UCSD-AML1 (cell line): ENCODE data around the gene FDXR.
A peak's percentile ranks its signal among the peaks of the same experiment; 100 is the strongest.

ENCODE experiments used
- DNase-seq: peaks from one replicate; lab custom pipeline; 2025; ENCODE audit not compliant: unreplicated experiment; lab: John Stamatoyannopoulos, UW

The FDXR gene

GRCh38 chr17:74900208-74900607, 27.4 kb upstream of the FDXR start:
- DNase-seq, result no peak

DNA sequence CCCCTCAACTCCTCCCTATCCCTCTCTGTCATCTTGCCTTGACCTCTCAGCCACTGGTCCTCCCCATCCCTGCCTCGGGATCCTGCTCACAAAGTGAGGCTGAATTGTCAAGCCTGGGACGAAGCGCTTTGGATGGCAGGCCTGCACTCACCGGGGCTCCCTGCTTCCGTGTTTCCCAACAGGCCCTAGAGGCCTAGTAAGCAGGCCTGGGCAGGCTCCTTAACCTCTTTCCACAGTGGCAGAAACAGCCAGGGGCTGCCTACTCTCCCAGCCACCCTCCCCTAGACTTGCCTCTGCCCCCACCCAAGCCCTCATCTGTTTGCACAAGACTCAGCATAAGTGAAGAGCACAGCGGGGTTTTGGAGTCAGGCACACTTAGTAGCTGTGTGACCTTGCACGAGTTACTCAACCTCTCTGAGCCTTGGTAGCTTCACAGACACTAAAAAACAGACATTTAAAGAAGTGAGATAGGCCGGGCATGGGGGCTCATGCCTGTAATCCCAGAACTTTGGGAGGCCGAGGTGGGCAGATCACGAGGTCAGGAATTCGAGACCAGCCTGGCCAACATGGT, 25.7 kb upstream of the FDXR start:
- DNase-seq, result no peak

DNA sequence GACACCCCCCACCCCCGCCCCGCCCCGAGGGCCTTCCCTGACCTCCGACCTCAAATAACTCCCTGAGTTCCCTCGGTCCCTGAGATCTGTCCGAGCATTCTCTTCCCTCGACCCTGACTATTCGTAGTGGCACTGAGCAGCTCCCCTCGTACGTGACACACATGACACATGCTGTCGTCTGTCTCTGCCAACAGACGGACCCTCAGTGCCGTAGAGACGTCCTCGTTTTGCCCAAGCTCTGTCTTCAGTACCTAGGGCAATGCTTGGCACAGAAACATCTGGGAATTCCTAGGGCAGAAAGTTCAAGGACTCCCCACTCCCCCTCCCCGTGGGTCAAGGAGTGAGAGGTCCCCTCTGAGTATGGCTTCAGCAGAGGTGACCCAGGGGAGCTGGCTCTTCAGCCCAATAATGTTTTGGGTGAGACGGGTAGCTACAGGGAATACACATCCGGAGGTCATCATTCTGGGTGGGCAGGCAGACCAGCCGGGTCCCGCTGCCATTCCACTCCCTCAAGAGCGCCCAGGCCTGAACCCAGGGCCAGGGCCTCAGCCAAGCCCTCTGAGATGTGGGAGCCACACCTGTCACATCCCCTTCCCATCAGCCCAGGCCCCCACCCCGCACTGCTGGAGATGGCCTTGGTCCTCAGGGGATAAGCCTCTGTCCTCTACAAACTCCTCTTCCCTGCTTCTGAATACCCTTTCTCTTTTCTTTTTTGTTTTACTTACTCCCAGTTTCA, 21.3 kb upstream of the FDXR start:
- no peak for DNase-seq

- no peak for DNase-seq
Measured at GRCh38 chr17:74892974-74893911, 20.4 kb upstream of the FDXR start, which contains the start of gene FADS6. Gene FADS6, minus strand, starts transcription at chr17:74893633. Its CDS starts 38 bp downstream, at chr17:74893595.

DNA sequence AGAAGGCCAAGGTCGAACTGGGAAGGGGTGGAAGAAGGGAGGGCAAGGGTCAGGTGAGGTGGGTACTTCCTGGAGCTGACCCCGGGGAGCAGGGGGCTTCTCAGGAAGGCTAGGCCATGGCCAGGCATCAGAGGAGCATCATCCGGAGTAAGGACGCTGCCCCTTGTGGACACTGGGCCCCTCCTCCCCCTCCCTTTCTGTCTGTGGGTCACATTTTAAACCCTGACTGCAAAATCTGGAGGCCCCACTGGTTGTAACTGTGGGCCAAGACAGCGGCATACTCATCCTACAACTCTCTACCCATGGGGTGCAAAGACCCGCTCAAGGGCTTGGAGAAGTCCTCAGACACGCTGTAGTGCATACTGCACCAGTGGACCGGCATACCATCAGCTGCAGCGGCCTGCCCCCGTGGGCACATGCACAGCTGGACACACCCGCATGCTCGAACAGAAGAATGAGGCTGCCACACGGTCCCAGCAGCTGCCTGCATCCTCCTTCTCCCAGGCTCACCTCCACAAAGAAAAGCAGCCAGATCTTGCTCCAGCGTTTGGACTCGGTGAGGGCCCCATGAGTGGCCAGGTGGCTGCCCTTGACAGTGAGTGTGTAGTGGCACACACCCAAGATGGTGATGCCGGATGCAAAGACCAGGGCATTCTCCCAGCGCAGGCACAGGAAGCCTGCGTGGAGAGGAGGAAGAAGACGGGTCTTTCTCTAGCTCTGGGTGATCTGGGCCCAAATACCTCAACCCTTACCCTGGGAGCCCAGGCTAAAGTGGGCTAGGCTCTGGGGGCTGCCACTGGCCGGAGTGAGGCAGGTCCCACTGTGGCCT, 19.4 kb upstream of the FDXR start:
- no peak for DNase-seq

DNA sequence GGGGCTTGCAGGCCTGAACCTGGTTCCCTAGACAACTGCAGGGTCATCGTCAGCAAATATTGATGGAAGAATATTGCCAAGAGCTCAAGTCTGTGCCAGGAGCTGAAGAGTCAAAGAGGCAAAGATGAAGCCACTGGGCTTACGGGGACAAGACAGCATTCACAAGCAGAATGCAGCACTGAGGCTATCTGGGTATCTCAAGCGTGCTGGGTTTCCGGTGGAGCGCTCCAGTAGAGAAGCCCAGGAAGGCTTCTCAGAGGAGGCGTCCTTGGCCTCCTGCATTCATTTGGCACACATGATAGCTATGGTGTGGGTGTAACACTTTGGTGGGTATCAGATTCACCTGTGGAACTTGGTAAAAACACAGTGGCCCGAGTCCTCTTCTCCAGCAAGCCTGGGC, 17.8 kb upstream of the FDXR start:
- no peak for DNase-seq

DNA sequence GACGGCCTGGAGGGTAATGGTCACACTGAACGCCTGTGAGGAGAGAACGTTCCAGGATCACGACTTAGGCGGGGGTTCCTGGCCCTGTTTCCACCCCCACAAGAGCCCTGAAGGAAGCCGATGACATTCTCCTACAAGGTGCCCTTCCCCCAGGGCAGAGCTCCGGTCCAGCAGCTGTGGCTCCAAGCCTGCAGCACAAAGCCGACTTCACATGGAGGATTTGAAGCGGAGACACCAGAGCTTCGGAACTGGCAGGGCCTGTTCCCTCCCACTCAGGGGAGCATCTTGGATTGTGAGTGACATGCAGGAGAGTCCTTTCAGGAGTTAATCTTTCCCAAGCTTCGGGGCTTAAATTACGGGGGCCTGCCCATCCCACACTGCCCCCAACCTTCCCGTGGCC, 15.7 kb upstream of the FDXR start:
- DNase-seq, result no peak

DNA sequence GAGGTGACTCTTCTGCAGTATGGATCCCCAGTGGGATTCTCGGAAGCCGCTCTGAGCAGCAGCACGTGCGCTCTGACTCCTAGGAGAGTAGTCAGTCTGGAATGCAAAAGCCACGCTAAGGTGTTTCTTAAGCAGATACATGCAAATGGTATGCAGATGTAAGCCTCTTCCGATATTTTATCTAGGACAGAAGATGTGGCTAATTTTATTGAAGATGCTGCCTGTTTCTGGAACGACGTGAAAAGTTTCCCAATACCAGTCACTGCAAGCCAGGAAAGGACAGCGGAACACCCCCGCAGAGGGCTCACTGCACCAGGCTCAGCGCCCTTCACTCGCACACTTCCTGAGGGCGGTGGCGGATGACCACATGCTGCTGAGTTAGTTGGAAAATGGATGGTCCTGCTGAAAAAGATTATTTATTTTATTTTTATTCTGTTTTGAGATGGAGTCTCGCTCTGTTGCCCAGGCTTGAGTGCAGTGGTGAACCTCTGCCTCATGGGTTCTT, 10.5 kb upstream of the FDXR start:
- DNase-seq, result peak; percentile 42

- no peak for DNase-seq
Measured at GRCh38 chr17:74882517-74883240, 9.9 kb upstream of the FDXR start.

- no peak for DNase-seq
Measured at GRCh38 chr17:74881073-74881472, 8.3 kb upstream of the FDXR start.

- no peak for DNase-seq
Measured at GRCh38 chr17:74879308-74879707, 6.5 kb upstream of the FDXR start.

DNA sequence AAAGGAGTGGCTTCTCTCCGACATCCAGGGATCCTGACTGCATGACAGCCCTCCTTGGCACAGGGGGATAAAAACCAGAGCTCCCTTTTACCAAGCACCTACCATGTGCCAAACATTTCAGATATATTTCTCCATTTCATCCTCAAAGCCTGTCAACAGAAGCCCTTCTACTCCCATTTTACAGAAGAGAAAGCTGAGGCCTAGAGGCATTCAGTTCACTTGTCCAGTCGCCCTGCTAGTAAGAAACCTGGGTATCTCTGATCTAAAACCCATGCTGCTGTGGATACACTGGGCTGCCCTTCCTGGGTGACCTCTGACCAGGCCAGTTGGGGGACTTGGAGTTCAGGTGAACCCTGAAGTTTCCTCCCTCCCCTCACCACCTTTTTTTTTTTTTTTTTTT, 5.9 kb upstream of the FDXR start:
- no peak for DNase-seq

GRCh38 chr17:74877592-74878548, 5.1 kb upstream of the FDXR start:
- no peak for DNase-seq

GRCh38 chr17:74875977-74876593, 3.3 kb upstream of the FDXR start:
- no peak for DNase-seq

GRCh38 chr17:74875155-74875976, 2.6 kb upstream of the FDXR start:
- no peak for DNase-seq

DNA sequence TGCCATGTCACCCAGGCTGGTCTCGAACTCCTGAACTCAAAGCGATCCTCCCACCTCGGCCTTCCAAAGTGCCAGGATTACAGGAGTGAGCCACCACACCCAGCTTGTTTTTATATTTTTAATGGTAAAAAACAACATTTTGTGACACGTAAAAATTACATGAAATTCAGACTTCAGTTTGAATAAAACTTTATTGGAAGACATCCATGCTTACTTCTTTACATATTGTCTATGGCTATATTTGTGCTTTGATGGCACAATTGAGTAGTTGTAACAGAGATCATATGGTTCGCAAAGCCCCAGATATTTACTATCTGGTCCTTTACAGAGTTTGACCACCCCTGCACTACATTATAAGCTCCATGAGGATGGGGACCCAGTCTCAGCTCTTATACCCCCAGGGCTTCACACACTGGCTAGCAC, 1.8 kb upstream of the FDXR start:
- DNase-seq, result no peak

DNA sequence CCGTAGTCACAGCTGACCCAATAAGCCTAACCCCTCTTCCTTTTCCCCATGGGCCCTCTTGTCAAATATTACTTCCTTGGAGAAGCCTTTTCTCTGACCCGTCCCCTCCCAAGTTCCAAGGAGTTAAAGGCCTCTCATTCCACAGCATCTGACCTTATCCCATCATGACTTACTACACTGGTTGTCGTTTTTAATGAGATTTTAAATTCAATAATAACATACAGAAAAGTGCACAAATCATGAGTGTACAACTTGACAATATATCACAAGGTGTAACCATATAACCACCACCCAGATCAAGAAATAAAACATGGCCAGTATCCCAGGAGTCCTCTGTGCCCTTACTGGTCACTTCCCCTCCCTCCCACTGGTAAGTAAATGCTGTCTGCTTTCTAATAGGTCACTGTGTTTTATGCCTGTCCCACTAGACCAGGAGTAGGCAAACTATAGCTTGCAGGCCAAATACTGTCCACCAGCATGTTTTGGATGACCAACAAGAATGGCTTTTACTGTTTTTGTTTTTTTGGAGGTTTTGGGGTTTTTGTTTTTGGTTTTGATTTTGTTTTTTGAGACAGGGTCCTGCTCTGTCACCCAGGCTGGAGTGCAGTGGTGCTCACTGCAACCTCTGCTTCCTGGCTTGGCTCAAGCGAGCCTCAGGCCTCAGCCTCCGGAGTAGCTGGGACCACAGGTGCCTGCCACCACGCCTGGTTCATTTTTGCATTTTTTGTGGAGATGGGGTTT, 1.2 kb upstream of the FDXR start:
- no peak for DNase-seq
